HG03066 (cell line): Measurements from ENCODE around the gene ADD2.
A peak's percentile ranks its signal among the peaks of the same experiment; 100 is the strongest.
"Not testable (repeated sequence)": the region's sequence is repeated elsewhere in the genome, so short reads cannot be mapped to it uniquely, and the experiment has no call there.

Source experiments
- ATAC-seq: cut with Tn5 transposase; IDR thresholded peaks from one replicate; pipeline ENCODE4 v1.9.1; 2021; ENCODE audit warnings: low read depth; ENCODE audit not compliant: unreplicated experiment

ADD2 gene

DNA sequence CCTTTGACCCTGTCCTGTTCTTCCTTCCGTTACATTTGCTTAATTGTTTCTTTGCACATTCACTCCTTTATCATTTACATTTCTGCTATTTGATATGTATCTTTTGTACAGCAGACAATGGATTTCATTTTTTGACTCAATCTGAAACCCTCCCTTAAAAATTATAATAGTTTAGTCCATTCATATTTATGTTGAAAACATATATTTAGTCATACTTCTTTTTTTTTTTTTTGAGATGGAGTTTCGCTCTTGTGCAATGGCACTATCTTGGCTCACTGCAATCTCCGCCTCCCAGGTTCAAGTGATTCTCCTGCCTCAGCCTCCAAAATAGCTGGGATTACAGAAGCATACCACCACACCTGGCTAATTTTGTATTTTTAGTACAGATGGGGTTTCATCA, 119.0 kb downstream of the ADD2 start:
- ATAC-seq: no peak

DNA sequence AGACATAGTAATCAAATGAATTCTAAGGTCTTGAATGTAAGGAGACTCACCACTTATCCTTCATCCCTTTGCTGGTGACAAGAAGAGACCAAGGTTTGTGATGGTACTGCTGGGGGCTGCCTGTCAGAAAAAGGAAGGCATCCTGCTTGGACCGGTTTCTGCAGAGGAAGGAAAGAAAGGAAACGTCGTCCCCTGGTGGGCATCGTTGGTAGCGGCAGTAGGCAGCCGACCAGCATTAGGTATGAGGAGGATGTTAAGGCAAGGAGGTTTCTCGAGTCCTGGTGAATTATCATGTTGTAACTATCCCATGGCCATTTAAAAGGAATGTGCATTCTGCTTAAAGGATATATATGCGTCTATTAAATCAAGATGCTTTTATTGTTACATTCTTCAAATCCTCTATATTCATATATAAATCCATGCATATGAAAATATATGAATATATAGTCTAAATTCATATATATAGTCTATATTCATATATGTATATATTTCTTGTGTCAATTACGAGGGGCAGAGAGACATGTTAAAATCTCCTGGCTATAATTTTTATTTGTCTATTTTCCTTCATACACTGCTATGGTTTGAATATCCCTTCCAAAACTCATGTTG, 120.0 kb downstream of the ADD2 start:
- peak; percentile 76 for ATAC-seq

DNA sequence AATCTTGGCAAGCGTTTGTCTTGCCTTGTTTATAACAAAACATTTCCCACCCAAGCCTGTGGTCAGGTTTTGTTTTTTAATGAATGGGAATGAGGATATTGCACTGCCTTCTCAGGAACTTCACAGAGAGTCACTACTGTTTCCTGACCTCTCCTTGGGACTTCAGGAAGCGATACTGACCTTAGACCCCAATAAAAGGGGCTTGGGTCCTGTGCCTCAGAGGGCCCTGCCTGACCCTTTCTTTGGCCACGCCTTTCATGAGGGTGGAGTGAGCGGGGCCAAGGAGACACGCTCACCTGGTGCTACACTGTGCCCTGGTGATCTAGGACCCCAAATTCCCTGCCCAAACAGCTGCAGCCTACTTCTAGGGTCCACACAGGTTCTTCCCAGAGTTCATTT, 121.6 kb downstream of the ADD2 start:
- no peak for ATAC-seq

DNA sequence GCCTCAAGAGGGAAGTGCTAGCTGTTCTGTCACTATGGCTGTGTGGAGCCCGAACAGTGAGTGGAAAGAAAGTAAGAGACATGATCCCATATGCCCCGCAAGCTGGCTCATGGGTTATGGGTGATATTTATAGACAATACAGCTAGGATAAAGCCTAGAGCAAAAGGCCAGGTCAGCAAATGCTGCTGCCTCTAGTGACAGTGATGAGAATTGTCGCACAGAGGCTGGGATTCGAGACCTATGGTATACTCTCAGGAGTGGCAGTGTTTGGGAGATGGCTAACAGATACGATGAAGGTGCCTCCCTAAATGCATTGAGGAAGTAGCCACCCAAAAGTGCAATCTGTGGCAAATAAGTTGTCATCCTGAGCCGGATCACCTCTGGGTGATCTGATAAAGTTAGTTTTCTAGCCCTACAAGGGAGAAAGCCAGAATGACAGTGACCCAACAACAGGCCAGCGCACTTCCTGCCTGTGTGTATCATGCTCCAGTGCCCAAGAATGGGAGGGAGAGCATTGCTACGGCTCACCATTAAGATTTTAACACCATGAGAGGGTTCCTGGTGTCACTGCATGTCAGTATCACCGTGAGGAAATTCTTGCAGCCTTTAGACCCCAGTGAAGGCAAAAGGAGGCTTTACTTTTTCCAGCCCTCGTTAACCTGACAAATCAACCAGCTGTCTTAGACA, 122.1 kb downstream of the ADD2 start:
- no peak for ATAC-seq

DNA sequence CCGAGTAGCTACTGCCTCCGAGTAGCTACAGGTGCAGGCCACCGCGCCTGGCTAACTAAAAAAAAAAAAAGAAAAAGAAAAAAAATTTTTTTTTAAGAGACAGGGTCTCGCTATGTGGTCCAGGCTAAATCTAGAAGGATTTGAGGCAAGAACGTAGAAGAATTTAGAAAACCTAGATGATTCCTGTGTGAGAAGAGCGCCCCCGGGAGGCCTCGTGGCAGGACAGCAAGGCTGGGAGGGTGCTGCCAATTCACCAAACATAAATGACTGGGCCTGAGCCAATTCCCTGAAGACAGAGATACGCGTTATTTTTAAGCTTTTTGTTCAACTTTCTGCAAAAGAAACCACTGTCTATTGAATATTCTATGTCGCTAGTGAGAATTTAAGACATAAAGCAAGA, 124.3 kb downstream of the ADD2 start:
- no peak for ATAC-seq

DNA sequence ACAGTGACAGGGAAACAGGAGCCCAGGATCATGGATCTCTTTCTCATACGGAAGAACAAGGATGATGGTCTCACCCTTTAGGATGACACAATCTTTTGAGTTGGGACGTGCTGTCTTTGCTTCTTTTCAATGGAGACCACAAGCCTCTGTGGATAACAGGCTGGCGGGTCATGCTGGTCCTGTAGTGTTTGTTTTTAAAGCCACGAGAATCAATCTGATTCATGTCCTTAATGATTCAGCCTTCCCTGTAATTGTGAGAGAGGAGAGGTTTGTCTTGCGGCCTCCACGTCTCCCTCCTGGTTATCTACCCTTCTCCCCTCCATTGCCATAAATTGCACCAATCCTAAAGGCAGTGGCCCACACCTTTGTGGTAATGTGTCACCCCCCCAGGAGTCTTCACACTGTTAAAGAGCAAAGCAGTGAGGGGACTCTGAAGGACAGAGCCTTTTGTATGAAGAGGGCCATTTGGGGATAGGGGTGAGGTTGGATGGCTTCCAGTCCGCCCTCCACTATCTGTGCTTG, 126.7 kb downstream of the ADD2 start:
- ATAC-seq: no peak

DNA sequence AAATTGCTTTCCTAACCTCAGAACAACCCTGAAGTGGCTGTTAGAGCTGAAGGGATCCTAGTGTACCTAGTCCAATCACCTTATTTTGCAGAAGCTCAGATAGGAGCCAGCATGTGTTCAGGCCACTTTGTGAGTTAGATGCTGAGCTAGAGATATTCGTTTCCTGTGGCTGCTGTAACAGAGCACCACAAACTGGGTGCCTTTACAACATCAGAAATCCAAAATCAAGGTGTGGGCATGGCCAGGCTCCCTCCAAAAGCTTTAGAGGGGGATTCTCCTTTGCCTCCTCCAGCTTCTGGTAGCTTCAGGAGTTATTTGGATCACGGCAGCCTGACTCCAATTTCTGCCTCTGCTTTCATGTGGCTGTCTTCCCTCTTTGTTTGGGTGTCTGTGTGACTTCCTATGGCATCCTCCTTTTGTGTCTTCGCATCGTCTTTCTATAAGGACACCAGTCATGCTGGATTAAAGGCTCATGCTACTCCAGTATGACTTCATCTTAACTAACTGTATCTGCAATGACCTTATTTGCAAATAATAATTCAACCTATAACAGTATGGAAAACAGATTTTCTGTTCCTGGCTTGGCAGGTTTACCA, 128.1 kb downstream of the ADD2 start:
- ATAC-seq: no peak

DNA sequence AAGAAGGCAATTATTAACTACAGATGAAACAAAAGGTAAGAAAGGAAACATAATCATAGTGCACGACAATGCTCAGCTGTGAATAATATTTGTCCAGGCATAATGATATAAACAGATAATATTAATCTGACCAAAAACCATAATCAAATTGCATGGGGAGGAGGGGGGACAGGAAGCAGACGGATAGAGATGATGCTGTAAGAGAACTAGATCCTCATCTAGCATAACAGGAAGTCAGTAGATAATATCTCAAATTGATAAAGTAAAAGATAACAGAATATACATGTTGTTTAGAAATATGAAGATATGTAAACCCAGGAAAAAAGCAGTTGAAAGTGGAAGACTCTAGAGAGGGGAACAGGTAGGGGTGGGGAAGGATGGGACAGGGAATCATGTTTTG, 129.4 kb downstream of the ADD2 start:
- no peak for ATAC-seq

DNA sequence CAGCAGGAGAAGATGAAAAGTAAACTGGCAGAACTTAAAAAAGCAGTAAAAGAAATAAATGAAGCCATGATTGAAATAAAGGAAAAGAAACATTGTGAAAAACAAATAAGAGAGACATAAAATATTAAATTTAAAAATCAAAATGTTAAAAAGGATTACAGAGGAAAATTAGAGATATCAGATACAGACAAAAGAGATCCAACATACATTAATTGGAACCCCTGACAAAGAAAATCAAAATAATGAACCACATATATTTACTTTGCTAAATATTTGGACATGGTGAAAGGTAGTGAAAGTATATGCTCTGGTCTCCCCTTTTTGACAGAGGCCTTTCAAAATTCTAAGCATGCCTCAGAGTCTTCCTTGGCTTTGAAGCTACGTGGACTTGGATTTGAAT, 134.5 kb downstream of the ADD2 start:
- no peak for ATAC-seq

DNA sequence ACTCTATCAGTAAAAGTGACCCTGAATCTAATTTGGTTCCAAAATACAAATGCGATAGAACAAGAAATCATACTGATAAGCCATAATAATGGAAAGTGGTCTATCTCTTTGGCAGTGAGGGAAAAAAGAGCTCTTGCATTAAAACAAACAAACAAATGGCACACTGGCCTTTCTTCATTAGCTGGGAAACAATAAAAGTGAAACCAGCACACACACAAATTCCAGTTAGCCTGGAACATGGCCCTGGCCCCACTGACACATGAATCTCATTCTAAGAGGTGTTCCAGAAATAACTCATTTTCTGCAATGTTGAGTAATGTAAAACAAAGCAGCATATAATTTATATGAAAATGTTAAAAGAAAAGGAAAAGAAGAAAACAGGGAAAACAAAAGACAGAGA, 135.0 kb downstream of the ADD2 start:
- ATAC-seq: no peak

DNA sequence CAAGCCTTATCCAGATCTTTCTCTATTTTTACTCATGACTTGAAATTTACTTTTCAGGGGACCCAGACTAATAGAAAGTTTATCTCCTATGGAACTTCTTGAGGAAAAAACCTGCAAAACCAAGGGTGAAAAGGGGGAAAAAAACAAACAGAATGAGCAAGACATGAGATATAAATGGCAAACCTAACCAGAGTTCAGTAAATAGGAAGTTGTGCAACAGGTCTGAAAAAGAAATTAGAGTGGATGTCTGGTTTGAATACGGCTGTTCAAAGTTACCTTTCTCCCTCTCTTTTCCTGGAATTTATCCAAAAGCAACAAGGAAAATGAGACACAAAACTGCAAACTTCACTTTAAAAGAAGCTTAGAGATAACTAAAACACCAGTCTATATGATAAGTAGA, 135.6 kb downstream of the ADD2 start:
- no peak for ATAC-seq

DNA sequence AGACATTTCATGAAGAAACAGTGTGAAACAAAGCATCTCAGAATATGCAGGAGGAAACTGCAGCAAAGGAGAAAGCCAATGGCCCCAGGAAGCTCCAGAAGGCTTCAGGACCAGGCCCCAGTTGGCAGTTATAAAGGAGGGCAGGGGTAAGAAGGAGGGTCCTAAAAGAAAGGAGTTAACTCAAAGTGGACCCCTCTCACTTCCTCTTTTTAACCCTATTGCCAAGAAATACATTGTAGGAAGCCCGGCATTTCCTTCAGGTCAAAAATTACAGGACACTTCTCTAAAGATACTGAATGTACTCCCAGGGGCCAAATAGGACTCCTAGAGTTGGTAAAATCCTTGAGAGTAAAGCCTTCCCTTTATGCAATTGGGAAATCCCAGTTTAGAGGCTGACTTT, 137.2 kb downstream of the ADD2 start:
- ATAC-seq: no peak

DNA sequence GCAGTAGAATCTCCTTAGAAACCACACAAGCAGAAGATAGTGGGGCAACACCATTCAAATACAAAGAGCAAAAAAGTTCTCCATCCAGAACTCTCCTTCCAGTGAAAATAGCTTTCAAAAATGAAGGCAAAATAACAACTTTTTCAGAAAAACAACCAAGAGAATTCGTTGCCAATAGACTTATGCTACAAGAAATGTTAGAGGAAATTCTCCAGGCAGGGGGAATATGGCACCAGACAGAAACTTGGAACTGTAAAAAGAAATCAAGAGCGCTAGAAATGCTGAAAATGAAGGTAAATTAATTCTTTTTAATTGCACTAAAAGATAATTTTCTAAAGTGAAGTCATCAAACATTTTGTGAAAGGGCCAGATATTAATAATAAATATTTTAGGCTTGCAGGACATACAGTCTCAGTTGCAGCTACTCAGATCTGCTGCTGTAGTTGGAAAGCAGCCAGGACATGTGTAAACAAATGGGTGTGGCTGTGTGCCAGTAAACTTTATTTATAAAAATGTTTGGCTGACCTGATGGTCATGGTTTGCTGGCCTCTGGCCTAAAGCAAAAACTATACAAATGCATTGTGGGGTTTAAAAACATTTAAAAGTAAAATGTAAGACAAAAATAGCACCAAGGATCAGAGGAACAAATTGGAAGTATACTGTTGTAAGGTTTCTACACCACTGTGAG, 140.6 kb downstream of the ADD2 start:
- no peak for ATAC-seq

DNA sequence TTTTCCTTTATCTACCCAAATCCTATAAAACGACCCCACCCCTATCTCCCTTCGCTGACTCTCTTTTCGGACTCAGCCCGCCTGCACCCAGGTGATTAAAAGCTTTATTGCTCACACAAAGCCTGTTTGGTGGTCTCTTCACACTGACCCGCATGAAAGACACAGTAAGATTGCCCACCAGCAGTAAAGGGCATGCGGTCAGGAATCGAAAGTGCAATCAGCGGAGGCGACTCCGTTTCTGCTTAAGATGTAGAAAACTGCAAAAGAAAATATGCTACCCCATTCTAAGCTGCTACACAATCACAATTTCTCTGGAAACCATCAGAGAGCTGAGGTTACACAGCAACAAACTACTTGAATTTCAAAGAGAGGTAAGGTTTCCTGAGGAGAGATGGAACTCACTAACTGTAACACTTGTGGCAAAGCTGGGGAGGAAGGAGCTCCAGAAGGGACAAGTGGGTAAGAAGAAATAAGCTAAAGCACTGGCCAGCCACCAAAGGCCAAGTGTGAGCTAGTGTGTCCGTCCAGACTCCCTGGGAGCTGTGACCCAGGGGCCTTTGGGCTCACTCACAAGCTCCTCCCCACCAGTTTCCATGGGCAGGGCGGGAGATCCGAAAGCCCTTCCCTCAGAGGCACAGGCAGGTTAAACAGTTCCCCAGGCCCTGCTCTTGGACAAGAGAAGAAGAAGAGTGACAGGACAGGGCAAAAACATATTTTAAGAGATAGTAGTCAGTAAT, 141.6 kb downstream of the ADD2 start:
- ATAC-seq: no peak

DNA sequence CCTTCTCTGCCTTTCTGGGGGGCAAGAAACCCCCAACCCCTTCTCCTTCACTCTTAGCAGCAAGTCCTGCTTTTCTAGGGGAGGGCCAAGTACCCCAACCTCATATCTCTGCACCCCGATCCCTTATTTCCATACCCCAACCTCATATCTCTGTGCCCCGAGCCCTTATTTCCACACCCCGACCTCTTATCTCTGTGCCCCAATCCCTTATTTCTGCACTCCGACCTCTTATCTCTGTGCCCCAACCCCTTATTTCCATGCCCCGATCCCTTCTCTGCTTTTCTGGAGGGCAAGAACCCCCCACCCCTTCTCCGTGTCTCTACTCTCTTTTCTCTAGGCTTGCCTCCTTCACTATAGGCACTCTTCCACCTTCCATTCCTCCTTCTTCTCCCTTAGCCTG, 146.5 kb downstream of the ADD2 start:
- ATAC-seq: not testable (repeated sequence)

DNA sequence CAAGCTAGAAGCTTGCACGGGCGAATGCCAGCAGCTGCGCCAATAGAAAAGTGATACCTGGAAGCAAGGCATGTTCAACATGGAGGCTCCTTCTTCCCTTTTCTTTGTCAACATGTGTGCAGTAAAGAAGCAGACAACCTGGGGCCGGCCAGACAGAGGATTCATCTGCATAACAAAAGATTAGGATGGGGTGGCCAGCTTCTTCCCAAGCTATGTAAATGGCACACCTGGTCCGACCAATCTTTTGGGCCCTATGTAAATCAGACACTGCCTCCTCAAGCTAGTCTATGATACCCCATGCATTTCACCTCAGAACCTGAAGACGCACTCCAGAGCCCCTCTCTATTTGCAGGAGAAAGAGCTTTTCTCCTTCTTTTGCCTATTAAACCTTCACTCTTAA, 148.0 kb downstream of the ADD2 start:
- no peak for ATAC-seq

DNA sequence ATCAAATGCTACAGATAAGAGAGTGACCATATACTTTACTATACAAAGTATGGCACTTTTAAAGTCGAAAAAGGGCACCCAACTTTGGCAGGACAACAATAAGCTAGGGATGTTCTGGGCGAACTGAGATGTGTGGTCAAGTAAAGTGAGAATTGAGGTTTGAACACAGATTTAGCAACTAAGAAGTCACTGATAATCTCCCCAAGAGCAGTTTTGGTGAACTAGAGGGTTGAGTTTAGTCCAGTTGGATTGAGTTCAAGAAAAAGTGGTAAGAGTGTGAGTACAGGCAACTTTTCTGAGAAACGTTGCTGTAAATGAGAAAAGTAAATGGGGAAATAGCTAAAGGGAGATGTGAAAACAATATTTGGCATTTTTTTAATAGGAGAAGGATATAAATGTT, 148.8 kb downstream of the ADD2 start:
- no peak for ATAC-seq

DNA sequence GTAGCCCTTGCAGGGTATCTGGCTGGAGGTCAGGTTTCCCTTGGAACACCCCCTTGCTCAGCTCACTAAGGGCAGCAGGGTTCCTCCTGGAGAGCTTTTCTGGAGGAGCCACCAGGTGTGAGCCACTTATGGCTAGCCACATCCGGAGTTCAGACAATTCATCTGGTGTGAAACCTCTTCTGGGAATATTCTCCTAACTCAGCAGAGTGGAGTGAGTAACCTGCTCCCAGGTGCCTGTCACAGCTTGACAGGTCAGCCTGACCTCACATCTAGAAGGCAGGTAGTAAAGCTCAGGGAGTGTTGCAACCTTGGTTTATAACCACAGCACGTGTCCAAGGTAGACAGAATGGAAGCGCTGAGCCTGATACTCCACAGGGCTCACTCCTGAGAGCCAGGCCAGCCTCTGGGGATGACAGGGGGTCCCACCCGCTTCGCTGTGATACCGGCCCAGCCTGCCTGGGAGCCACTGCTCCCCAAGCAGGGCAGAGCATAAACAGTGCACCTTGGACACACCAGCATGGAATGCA, 151.8 kb downstream of the ADD2 start:
- no peak for ATAC-seq

DNA sequence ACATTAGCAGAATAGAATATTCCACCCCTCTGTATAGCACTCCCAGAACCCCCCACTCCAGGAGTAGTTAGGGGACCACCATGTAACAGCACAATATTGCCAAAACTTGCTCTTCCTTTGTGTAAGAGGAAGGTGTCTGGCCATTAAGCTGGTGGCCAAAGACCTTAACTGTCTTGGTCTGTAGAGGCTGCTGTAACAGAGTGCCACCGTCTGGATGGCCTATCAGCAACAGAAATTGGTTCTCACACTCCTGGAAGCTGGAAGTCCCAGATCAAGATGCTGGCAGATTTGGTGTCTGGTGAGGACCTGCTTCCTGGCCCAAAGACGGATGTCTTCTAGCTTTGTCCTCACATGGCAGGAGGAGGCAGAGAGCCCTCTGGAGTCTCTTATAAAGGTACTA, 152.8 kb downstream of the ADD2 start:
- no peak for ATAC-seq

DNA sequence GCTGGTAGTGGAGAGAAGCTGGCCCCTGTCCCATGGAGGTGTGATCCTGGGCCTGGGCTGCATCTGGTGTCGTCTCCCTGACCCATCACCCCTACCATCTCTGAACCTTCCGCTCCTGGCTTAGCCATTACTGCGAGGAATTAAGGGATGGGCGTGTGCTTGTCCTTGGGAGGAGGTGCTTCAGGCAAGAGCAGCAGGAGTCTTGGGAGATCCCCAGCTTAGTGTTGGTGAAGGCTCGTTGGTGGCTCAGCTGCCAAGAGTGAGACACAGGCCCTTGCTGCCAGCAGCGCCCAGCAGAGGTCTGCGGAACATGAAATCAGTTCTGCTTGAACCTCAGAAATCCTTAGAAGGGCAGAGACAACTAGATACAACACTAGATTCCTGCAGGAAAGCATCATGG, 154.5 kb downstream of the ADD2 start:
- no peak for ATAC-seq

DNA sequence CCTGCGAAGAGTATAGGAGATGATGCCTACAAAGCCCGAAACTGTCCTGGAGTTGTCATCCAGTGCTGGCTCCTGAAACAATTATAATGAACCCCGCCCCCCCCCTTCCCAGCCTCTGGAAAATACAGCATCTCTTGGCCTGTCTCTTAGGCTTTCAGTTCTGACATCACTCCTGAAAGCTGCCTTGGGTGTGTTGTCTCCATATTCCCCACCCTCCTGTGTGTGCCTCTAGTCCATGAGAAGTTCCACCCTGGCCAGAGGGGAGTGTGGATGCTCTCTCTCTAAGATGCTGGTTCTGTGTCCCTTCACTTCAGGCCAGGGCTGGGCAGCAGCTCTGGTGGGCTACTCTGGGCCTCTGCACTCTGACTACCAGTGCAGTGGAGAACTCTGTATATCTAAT, 155.4 kb downstream of the ADD2 start:
- no peak for ATAC-seq
